ENCODE results near the gene SPACA4.

DNA sequence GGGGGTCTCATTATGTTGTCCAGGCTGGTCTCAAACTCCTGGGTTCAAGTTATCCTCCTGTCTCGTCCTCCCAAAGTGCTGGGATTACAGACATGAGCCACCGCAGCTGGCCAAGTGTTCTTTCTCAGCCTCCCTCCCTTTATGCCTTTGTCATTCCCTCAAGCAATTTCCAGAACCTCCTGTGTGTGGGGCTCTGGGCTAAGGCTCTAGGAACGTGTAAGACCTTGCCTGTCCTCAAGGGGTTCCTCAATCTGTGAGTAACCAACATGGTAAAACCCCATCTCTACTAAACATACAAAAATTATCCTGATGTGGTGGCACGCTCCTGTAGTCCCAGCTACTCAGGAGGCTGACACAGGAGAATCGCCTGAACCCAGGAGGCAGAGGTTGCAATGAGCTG is 15.5 kb upstream of the SPACA4 start:
- TF ChIP-seq, protein P1, sequence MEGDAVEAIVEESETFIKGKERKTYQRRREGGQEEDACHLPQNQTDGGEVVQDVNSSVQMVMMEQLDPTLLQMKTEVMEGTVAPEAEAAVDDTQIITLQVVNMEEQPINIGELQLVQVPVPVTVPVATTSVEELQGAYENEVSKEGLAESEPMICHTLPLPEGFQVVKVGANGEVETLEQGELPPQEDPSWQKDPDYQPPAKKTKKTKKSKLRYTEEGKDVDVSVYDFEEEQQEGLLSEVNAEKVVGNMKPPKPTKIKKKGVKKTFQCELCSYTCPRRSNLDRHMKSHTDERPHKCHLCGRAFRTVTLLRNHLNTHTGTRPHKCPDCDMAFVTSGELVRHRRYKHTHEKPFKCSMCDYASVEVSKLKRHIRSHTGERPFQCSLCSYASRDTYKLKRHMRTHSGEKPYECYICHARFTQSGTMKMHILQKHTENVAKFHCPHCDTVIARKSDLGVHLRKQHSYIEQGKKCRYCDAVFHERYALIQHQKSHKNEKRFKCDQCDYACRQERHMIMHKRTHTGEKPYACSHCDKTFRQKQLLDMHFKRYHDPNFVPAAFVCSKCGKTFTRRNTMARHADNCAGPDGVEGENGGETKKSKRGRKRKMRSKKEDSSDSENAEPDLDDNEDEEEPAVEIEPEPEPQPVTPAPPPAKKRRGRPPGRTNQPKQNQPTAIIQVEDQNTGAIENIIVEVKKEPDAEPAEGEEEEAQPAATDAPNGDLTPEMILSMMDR (IDR thresholded peaks at IDR 0.05), result no peak
- TF ChIP-seq POLR2A (IDR thresholded peaks at IDR 0.05), result no peak

Data from body of pancreas (tissue), 4 donors.